CD4-positive, CD25-positive, alpha-beta regulatory T cell (primary cell): ENCODE measurements around the gene PRRC2A. TPM values are rescaled to one million over a fixed set of nuclear protein-coding genes. Genes with fewer than 3 reads are reported as not detected.
A peak's percentile ranks its signal among the peaks of the same experiment; 100 is the strongest.

ENCODE experiments used
- ATAC-seq, 2 donors: fragments of 150-1000 bp; cut with Tn5 transposase; one replicate each; pipeline ENCODE4 v1.10.0; 2021; ENCODE audit warnings: low read depth in 2 of 2, moderate number of reproducible peaks in 2 of 2, moderate library complexity in 1 of 2
- DNase-seq, 3 donors: peaks; one replicate each; pipeline versions ENCODE4 v3.0.0 to v3.0.0-alpha.2; 2012 to 2022; ENCODE audit warnings: mixed read lengths in 1 of 3
- H3K27ac ChIP-seq: one replicate; pipeline ENCODE4 v1.7.0; 2013; ENCODE audit warnings: mild to moderate bottlenecking, low read length; ENCODE audit not compliant: insufficient read depth, poor library complexity, severe bottlenecking
- H3K27me3 ChIP-seq: one replicate; pipeline ENCODE4 v1.7.0; 2013; ENCODE audit warnings: low read length; ENCODE audit not compliant: control insufficient read depth, insufficient read depth
- H3K36me3 ChIP-seq: one replicate; pipeline ENCODE4 v1.7.0; 2013; ENCODE audit warnings: mild to moderate bottlenecking, low read length, moderate library complexity; ENCODE audit not compliant: control insufficient read depth, insufficient read depth
- H3K4me1 ChIP-seq: 2 replicates; pipeline ENCODE4 v1.7.0; 2013; ENCODE audit warnings: mild to moderate bottlenecking, low read length; ENCODE audit not compliant: insufficient read depth, control insufficient read depth, poor library complexity, severe bottlenecking
- H3K4me3 ChIP-seq: one replicate; pipeline ENCODE4 v1.7.0; 2013; ENCODE audit warnings: low read depth, mild to moderate bottlenecking, low read length, moderate library complexity
- H3K9me3 ChIP-seq, 2 experiments: 1 replicate in 1 of 2; 2 replicates in 1 of 2; pipeline ENCODE4 v1.7.0; 2013; ENCODE audit warnings: low read length in 2 of 2, mild to moderate bottlenecking in 1 of 2, moderate library complexity in 1 of 2; ENCODE audit not compliant: control insufficient read depth in 2 of 2
- H3K27ac Mint-ChIP-seq, 3 donors: one replicate each; pipeline ENCODE4 v1.8.0; 2020 to 2022; ENCODE audit warnings: mild to moderate bottlenecking in 3 of 3, mixed read lengths in 3 of 3, moderate library complexity in 2 of 3
- H3K27me3 Mint-ChIP-seq: one replicate; pipeline ENCODE4 v1.8.0; 2022; ENCODE audit warnings: mild to moderate bottlenecking, mixed read lengths
- H3K36me3 Mint-ChIP-seq: one replicate; pipeline ENCODE4 v1.8.0; 2020; ENCODE audit warnings: mixed read lengths
- H3K4me1 Mint-ChIP-seq, 4 donors: one replicate each; pipeline ENCODE4 v1.8.0; 2020 to 2022; ENCODE audit warnings: mixed read lengths in 4 of 4, mild to moderate bottlenecking in 1 of 4
- H3K4me3 Mint-ChIP-seq, 4 donors: one replicate each; pipeline ENCODE4 v1.8.0; 2020 to 2022; ENCODE audit warnings: mild to moderate bottlenecking in 4 of 4, mixed read lengths in 4 of 4, moderate library complexity in 3 of 4
- H3K9me3 Mint-ChIP-seq, 7 donors: one replicate each; pipeline ENCODE4 v1.8.0; 2020 to 2022; ENCODE audit warnings: mixed read lengths in 7 of 7, mild to moderate bottlenecking in 3 of 7, moderate library complexity in 2 of 7
- polyA plus RNA-seq, 4 donors: library from polyadenylated mRNA; unstranded; fragments of 300-500 nt; fragmentation: Illumina TruSeq; gene quantifications; one replicate each; pipeline ENCODE4 v1.2.3, GENCODE V29; 2021
- total RNA-seq: library from RNA; stranded (reverse); gene quantifications from one replicate; pipeline ENCODE4 v1.2.3, GENCODE V29; 2022

Gene PRRC2A
- total and polyA plus RNA-seq, 5 donors from 2014 or later: 2.8 to 214 (median 3.2) TPM

DNA sequence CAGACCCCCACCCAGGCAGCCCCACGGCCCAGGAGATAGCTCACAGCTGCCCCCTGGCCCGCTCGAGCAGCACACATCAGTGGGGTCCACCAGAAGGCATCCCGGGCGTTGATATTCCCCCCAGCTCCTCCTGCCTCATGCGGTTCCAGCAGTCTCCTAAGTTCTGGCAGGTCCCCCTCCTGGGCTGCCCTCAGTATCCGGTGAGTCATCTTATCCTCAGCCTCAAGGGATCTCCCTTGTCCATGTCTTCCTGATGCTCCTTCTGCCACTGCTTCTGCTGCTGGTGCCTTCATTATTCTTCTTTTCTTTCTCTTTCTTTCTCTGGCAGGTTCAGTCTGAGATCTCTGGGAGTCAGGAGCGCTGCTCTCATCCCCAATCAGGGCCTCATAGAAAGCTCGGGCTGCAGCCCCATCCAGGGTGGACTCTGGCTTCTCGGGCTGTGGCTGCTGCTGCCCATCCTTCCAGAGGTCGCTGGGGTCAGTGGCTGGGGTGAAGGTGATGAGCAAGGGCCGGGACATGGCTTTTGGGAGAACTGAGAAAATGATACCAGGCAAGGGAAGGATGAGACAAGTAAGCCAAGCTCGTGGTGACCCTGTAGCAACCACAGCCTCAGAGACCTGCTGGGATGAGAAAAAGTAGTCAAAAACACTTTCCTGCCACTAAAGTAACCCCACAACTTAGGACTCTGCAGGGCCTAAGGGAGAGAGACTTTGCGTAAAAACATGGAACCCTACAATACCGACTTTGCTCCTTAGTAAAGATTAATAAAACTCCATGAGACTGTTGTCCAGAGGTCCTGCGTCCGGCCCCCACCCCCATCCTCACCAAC, 43.7 kb downstream of the PRRC2A start:
- peak overlapping the region; percentile 92 to 98 (median 94) for H3K4me3 Mint-ChIP-seq
- H3K9me3 ChIP-seq: no peaks in the 10 kb centered on the region
- peak overlapping the region; percentile 98 to 100 (median 98) for H3K27ac Mint-ChIP-seq
- peak overlapping the region; percentile 98 for H3K27ac ChIP-seq
- no peaks in the 10 kb centered on the region for H3K27me3 Mint-ChIP-seq
- H3K4me3 ChIP-seq: peak overlapping the region; percentile 98
- no peaks in the 10 kb centered on the region for H3K9me3 Mint-ChIP-seq
- H3K4me1 ChIP-seq: peaks cover 64% of the 10 kb centered on the region
- peaks cover 29% of the 10 kb centered on the region for H3K36me3 Mint-ChIP-seq
- ATAC-seq: no peak
- H3K4me1 Mint-ChIP-seq: peaks cover 4 to 88% (median 59%) of the 10 kb centered on the region in 4 donors
- H3K36me3 ChIP-seq: peaks cover 27% of the 10 kb centered on the region
- no peaks in the 10 kb centered on the region for H3K27me3 ChIP-seq
- no peak for DNase-seq

DNA sequence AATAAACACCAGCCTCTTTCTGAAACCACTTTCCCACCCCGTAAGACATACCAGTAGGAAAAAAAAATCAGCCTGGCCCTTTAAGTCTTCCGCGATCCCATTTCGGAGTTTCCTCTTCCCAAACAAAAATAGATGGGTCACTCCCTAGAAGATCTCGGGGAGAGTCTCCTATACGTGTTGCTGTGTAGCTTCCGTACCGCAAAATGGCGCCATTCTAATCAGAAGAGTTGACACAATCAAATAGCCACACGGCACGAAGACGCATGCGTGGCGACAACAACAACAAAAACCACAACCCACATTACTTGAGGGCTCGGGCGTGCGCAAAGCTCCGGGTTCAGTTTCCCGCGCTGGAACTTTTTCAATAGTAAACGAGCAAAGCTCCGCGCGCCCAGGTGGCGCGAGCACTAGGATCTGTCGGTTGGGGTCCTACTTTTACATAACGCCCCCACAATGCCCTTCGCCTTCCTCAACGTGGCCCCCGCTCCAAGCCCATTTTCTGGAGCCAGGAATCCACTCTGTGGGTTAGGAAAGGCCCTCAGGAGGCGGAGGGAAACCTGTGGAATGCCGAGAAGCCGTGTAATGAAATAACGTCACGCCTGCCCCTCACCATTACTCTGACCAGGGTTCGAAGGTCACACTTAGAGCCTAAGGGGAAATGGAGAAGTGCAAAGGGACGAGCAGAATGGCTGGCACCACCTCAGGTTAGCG, 44.4 kb downstream of the PRRC2A start, which contains the start of gene GPANK1:
Gene GPANK1, minus strand, starts transcription at position 208 of the 711 bp plus-strand sequence. CDS start 519 bp downstream, outside the sequence.
- Mint-ChIP-seq H3K9me3 (no peaks in the 10 kb centered on the region), H3K36me3 (peaks cover 31% of the 10 kb centered on the region), H3K27ac (peak within 1 kb of the TSS; percentile 98 to 100 (median 98)), H3K4me1 (peaks cover 4 to 86% (median 52%) of the 10 kb centered on the region in 4 donors), H3K4me3 (peak within 1 kb of the TSS; percentile 92 to 98 (median 94)), H3K27me3 (no peaks in the 10 kb centered on the region)
- H3K36me3 ChIP-seq: peaks cover 35% of the 10 kb centered on the region
- DNase-seq (peak; percentile 86 to 96 (median 92)), ATAC-seq (peak; percentile 33 to 42)
- H3K4me3 ChIP-seq: peak within 1 kb of the TSS; percentile 98
- H3K4me1 ChIP-seq: peaks cover 56% of the 10 kb centered on the region
- H3K27me3 ChIP-seq: no peaks in the 10 kb centered on the region
- no peaks in the 10 kb centered on the region for H3K9me3 ChIP-seq
- peak within 1 kb of the TSS; percentile 98 for H3K27ac ChIP-seq

DNA sequence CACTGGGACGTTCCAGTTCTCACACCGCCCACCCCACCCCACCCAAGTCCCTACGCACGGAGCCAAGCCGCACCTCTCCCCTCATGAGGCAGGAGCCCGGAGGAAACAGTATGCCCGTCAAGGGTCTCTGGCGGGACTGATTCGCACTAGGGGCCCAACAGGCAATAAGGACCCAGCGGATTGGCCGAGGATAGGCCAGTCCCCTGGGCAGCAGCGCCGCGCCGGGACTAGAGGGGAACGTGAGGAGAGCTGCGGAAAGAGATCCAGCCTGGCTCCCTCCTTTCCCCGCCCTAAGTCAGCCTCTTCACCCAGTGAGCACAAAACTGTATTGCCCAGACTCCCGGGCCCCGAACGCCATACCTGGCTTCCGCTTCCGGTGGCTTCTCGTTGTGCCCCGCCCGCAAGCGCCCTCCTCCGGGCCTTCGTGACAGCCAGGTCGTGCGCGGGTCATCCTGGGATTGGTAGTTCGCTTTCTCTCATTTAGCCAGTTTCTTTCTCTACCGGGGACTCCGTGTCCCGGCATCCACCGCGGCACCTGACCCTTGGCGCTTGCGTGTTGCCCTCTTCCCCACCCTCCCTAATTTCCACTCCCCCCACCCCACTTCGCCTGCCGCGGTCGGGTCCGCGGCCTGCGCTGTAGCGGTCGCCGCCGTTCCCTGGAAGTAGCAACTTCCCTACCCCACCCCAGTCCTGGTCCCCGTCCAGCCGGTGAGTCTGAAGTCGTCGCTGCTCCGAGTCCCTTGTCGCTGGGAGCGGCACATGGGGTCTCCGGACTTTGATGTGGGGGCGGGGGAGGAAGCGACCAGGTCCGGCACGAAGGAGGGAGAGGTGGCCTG, 45.2 kb downstream of the PRRC2A start, which contains the start of gene CSNK2B:
Gene CSNK2B, plus strand, starts transcription at position 580 of the 836 bp plus-strand sequence. CDS start 752 bp downstream, outside the sequence.
- peak within 1 kb of the TSS; percentile 98 to 100 (median 98) for H3K27ac Mint-ChIP-seq
- Histone ChIP-seq H3K9me3 (no peaks in the 10 kb centered on the region), H3K4me1 (peaks cover 50% of the 10 kb centered on the region), H3K27me3 (no peaks in the 10 kb centered on the region), H3K27ac (peak within 1 kb of the TSS; percentile 98), H3K4me3 (peak within 1 kb of the TSS; percentile 98), H3K36me3 (peaks cover 43% of the 10 kb centered on the region)
- H3K4me3 Mint-ChIP-seq: peak within 1 kb of the TSS; percentile 92 to 98 (median 94)
- H3K4me1 Mint-ChIP-seq: peaks cover 4 to 81% (median 50%) of the 10 kb centered on the region in 4 donors
- DNase-seq (peak; percentile 98 to 99 (median 98)), ATAC-seq (peak; percentile 90 to 91)
- no peaks in the 10 kb centered on the region for H3K9me3 Mint-ChIP-seq
- peaks cover 39% of the 10 kb centered on the region for H3K36me3 Mint-ChIP-seq
- no peaks in the 10 kb centered on the region for H3K27me3 Mint-ChIP-seq

DNA sequence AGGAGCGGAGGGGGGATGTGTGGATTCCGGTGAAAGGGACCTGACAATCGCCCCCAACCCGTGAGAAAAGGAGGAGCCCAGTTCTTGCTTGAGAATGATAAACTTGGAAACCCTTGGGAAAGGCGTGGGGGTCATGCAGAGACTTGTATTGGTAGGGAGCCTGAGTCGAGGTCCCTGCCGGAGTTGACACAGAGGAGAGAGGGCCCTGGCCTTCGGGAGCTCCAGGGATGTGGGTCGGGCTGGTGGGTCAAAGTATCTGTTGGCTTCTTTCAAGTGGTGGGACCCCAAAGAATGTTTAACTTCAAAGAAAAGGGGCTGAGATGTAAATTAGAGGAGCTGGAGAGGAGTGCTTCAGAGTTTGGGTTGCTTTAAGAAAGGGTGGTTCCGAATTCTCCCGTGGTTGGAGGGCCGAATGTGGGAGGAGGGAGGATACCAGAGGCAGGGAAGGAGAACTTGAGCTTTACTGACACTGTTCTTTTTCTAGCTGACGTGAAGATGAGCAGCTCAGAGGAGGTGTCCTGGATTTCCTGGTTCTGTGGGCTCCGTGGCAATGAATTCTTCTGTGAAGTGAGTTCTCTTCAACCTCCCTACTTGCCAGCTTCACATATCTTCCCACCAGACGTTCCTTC, 45.9 kb downstream of the PRRC2A start:
- DNase-seq (no peak), ATAC-seq (no peak)
- Histone ChIP-seq H3K27ac (peak overlapping the region; percentile 98), H3K27me3 (no peaks in the 10 kb centered on the region), H3K9me3 (no peaks in the 10 kb centered on the region), H3K36me3 (peaks cover 50% of the 10 kb centered on the region), H3K4me3 (peak overlapping the region; percentile 79), H3K4me1 (peaks cover 43% of the 10 kb centered on the region)
- Mint-ChIP-seq H3K36me3 (peaks cover 40% of the 10 kb centered on the region), H3K9me3 (no peaks in the 10 kb centered on the region), H3K4me3 (peak overlapping the region; percentile 92 to 98 (median 94)), H3K27me3 (no peaks in the 10 kb centered on the region), H3K27ac (peak overlapping the region; percentile 98 to 100 (median 98)), H3K4me1 (peaks cover 4 to 74% (median 45%) of the 10 kb centered on the region in 4 donors)

DNA sequence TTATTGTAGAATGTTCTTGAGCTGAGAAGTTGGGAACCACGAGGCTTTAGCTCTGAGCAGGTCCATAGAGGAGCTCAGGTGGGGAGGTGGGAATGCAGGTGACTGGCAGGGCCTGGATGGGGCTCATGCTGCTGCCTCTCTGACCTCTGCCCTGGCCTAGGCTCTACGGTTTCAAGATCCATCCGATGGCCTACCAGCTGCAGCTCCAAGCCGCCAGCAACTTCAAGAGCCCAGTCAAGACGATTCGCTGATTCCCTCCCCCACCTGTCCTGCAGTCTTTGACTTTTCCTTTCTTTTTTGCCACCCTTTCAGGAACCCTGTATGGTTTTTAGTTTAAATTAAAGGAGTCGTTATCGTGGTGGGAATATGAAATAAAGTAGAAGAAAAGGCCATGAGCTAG, 49.2 kb downstream of the PRRC2A start, which contains the start of gene LY6G5B:
Gene LY6G5B, plus strand, starts transcription at position 301 of the 400 bp plus-strand sequence. CDS start 975 bp downstream, outside the sequence.
- Histone ChIP-seq H3K36me3 (peaks cover 58% of the 10 kb centered on the region), H3K27ac (no peak within 1 kb of the TSS), H3K4me3 (no peak within 1 kb of the TSS), H3K9me3 (no peaks in the 10 kb centered on the region), H3K27me3 (no peaks in the 10 kb centered on the region), H3K4me1 (peaks cover 15% of the 10 kb centered on the region)
- no peaks in the 10 kb centered on the region for H3K27me3 Mint-ChIP-seq
- H3K4me3 Mint-ChIP-seq: peak within 1 kb of the TSS in 3 of 4 donors; percentile 26 to 72 (median 47)
- H3K9me3 Mint-ChIP-seq: no peaks in the 10 kb centered on the region
- ATAC-seq (no peak), DNase-seq (no peak)
- H3K4me1 Mint-ChIP-seq: peaks cover 4 to 43% (median 25%) of the 10 kb centered on the region in 4 donors
- peaks cover 40% of the 10 kb centered on the region for H3K36me3 Mint-ChIP-seq
- H3K27ac Mint-ChIP-seq: peak within 1 kb of the TSS in 1 of 3 donors; percentile 56

DNA sequence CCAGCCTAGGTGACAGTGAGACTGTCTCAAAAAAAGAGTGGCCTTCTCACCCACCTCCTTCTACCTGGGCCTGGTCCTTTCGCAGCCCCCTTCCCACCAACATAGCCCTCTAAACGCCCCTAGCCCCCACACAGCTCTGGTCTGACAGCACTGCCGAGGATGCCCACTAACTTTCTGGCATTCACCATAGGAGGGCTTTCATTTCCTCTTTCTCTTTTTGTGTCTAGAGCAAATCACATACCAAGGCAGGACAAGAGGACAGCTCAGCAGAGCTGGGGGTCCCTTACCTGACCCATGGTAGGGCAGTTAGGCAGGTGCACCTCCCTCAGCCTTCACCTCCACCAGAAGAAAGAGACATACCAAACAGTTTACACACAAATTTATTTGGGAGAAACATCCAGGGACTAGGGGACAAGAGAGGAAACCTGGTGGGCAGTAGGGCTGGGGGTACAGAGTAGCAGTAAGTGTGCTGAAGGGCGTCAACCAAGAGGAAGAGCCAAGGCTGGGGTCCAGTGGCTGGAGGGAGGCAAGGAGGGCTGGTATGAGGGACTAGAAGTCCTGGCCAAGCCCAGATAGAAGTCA, 55.9 kb downstream of the PRRC2A start:
- H3K9me3 ChIP-seq: no peaks in the 10 kb centered on the region
- no peaks in the 10 kb centered on the region for H3K27me3 ChIP-seq
- peak overlapping the region in 1 of 4 donors; percentile 64 for H3K4me3 Mint-ChIP-seq
- H3K27ac Mint-ChIP-seq: peak overlapping the region in 2 of 3 donors; percentile 38 to 93
- ATAC-seq: no peak
- H3K36me3 ChIP-seq: peaks cover 20% of the 10 kb centered on the region
- no peak overlapping the region for H3K27ac ChIP-seq
- H3K36me3 Mint-ChIP-seq: peaks cover 12% of the 10 kb centered on the region
- H3K4me3 ChIP-seq: no peak overlapping the region
- no peak for DNase-seq
- peaks cover 12% of the 10 kb centered on the region for H3K4me1 ChIP-seq
- H3K27me3 Mint-ChIP-seq: no peaks in the 10 kb centered on the region
- peaks cover 0 to 28% (median 14%) of the 10 kb centered on the region in 4 donors for H3K4me1 Mint-ChIP-seq
- no peaks in the 10 kb centered on the region for H3K9me3 Mint-ChIP-seq
